Heart left ventricle (tissue), 16 donors: ENCODE data around the gene TTC24. TPM values are rescaled to one million over a fixed set of nuclear protein-coding genes. Genes with fewer than 3 reads are reported as not detected.

Experiments used
- ATAC-seq, 4 donors: fragments of 200-7000 bp; cut with Tn5 transposase; one replicate each; pipeline ENCODE4 v1.9.1; 2020 to 2022; ENCODE audit warnings: moderate library complexity in 4 of 4, mild to moderate bottlenecking in 3 of 4, moderate number of reproducible peaks in 1 of 4
- DNase-seq, 5 donors: peaks; one replicate each; pipeline ENCODE4 v3.0.0-alpha.2; 2020
- H3K27ac ChIP-seq, 12 donors: fragments of 200-600 bp; sonication (generic) in 4 of 12; one replicate each; pipeline versions ENCODE4 v1.5.0 to v1.8.0; 2016 to 2022; ENCODE audit warnings: mild to moderate bottlenecking in 2 of 12
- H3K27me3 ChIP-seq, 9 donors: fragments of 200-600 bp; sonication (generic) in 2 of 9; one replicate each; pipeline versions ENCODE4 v1.5.1 to v1.8.0; 2016 to 2022; ENCODE audit warnings: mild to moderate bottlenecking in 3 of 9
- H3K36me3 ChIP-seq, 9 donors: fragments of 200-600 bp; sonication (generic) in 2 of 9; one replicate each; pipeline versions ENCODE4 v1.5.0 to v1.8.0; 2018 to 2022; ENCODE audit warnings: mild to moderate bottlenecking in 2 of 9
- H3K4me1 ChIP-seq, 12 donors: fragments of 200-600 bp; sonication (generic) in 4 of 12; one replicate each; pipeline versions ENCODE4 v1.5.0 to v1.8.0; 2016 to 2022; ENCODE audit warnings: mild to moderate bottlenecking in 3 of 12
- H3K4me3 ChIP-seq, 12 donors: fragments of 200-600 bp; sonication (generic) in 4 of 12; one replicate each; pipeline versions ENCODE4 v1.5.0 to v1.8.0; 2017 to 2022; ENCODE audit warnings: mild to moderate bottlenecking in 9 of 12, moderate library complexity in 4 of 12
- H3K9me3 ChIP-seq, 12 donors: fragments of 200-600 bp; sonication (generic) in 4 of 12; one replicate each; pipeline versions ENCODE4 v1.5.0 to v1.8.0; 2016 to 2022; ENCODE audit warnings: mild to moderate bottlenecking in 1 of 12
- POLR2A ChIP-seq, 2 donors: fragments of 450-650 bp; IDR thresholded peaks; one replicate each; pipeline ENCODE4 v1.6.1; 2017; ENCODE audit warnings: antibody characterized with exemption in 2 of 2, mild to moderate bottlenecking in 2 of 2, moderate library complexity in 2 of 2
- WGBS, 4 donors: extraction: QIAGEN DNeasy Blood & Tissue Kit in 2 of 4; methylation state at CpG; one replicate each; pipeline versions ENCODE4 v1.1.5 to v1.1.7; 2013 to 2018; 5-methylcytosine and 5-hydroxymethylcytosine counted together
- intact Hi-C, 10 donors: fragments of 100-400 bp; cut with DNase I; formaldehyde crosslinking; loops; one replicate each; pipeline versions ENCODE4 v1.11.1 to v1.14.2; 2022
- polyA plus RNA-seq, 2 donors: library from polyadenylated mRNA; stranded (reverse); fragments of 200-250 nt; gene quantifications; one replicate each; pipeline ENCODE4 v1.2.3, GENCODE V29; 2013
- total RNA-seq, 9 donors: library from RNA; depleted of rRNA in 2 of 9; stranded (reverse); fragments of >200 nt in 2 of 9; fragmentation: NEBNext Ultra II Directional in 3 of 9; extraction: Animal tissue kit (Norgen Biotek cat#: 25700) in 3 of 9; gene quantifications; one replicate each; pipeline versions ENCODE4 v1.1.0 to v1.2.4, GENCODE V29; 2016 to 2023
- TF ChIP-seq, protein P1 (sequence below), 12 donors: fragments of 200-600 bp; sonication (generic) in 4 of 12; IDR thresholded peaks; one replicate each; pipeline versions ENCODE4 v1.5.0 to v1.8.0; 2018 to 2022; ENCODE audit warnings: antibody characterized with exemption in 12 of 12, mild to moderate bottlenecking in 5 of 12
- donor health status: ischemic (EF 13 %, LVEDD 7.1; RV severe dilation, severe dysfunction).
- donor health status: healthy with polysubstance abuse.
- donor health status: DM: no; HTN: yes; CAD: no.
- donor health status: DM: no; HTN: no; CAD: no.
- donor health status: ischemic (EF 25% LVEDD 6.9; RV normal size, moderate dysfunction).
- donor health status: ischemic (EF 25% LVEDD 5.7; RV mildly dilated, moderate dysfunction).
- donor health status: healthy.
- donor health status: DM: yes; HTN: yes; CAD: no.
- donor health status: ischemic (EF 35%, LVEDD 5.7; RV mildly dilated, moderate dysfunction).
- donor health status: nonischemic (EF 11% LVEDD 7.7; RV severe dilation, severe dysfunction).
- donor health status: DM: yes; HTN: yes; CAD: no.
- donor health status: PGD.
- donor health status: ischemic (EF 29% LVEDD 5.4; RV normal size, mild dysfunction).
- donor health status: nonischemic (EF 23%, LVEDD 6.1; RV moderate dilation, normal function).

The TTC24 gene
- total and polyA plus RNA-seq, 11 donors: 0.19 TPM; not detected in 10

DNA sequence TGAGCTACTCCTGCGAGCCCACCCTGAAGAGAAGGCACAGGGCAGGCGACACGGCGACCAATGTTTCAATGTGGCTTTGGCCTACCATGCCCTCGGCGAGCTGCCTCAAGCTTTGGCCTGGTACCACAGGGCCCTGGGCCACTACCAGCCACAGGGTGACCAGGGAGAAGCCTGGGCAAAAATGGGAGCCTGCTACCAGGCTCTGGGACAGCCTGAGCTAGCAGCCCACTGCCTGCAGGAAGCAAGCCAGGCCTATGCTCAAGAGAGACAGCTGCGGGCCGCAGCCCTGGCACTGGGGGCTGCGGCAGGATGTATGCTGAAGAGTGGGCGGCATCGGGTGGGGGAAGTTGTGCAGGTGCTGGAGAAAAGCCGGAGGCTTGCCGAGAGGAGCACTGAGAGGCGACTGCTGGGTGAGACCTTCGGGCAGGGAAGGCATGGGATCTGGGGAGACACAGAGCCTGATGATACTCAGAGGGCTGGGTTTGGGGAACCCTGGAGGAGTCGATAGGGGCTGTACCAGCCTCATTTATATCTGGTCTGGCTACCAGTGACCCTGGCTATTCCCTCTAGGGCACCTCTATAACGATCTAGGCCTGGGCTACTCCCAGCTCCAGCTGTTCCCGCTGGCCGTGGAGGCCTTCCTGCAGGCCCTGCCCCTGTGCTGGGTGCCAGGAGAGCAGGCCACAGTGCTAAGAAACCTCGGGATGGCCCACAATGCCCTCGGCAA is 2.3 kb downstream of the TTC24 start:
- H3K4me1 ChIP-seq: peaks cover 0 to 7% (median 0%) of the 10 kb centered on the region in 12 donors
- no peaks in the 10 kb centered on the region for H3K27me3 ChIP-seq
- 69 to 83% (median 80%) methylated on average over 18 to 21 of the region's 21 CpGs for WGBS, 4 donors
- ATAC-seq (no peak), DNase-seq (no peak)
- no peak overlapping the region for H3K27ac ChIP-seq
- peak overlapping the region in 1 of 12 donors; percentile 26 for H3K4me3 ChIP-seq
- no peaks in the 10 kb centered on the region for H3K9me3 ChIP-seq
- intact Hi-C loops: loop anchor here in 9 of 10 donors (2.0 to 5.0 kb wide), 5 partner anchors 70 to 75 kb away; no protein-coding TSS in a partner anchor
- TF ChIP-seq, protein P1, sequence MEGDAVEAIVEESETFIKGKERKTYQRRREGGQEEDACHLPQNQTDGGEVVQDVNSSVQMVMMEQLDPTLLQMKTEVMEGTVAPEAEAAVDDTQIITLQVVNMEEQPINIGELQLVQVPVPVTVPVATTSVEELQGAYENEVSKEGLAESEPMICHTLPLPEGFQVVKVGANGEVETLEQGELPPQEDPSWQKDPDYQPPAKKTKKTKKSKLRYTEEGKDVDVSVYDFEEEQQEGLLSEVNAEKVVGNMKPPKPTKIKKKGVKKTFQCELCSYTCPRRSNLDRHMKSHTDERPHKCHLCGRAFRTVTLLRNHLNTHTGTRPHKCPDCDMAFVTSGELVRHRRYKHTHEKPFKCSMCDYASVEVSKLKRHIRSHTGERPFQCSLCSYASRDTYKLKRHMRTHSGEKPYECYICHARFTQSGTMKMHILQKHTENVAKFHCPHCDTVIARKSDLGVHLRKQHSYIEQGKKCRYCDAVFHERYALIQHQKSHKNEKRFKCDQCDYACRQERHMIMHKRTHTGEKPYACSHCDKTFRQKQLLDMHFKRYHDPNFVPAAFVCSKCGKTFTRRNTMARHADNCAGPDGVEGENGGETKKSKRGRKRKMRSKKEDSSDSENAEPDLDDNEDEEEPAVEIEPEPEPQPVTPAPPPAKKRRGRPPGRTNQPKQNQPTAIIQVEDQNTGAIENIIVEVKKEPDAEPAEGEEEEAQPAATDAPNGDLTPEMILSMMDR (IDR thresholded peaks at IDR 0.05): no peak
- TF ChIP-seq POLR2A (IDR thresholded peaks at IDR 0.05): no peak
- no peaks in the 10 kb centered on the region for H3K36me3 ChIP-seq

DNA sequence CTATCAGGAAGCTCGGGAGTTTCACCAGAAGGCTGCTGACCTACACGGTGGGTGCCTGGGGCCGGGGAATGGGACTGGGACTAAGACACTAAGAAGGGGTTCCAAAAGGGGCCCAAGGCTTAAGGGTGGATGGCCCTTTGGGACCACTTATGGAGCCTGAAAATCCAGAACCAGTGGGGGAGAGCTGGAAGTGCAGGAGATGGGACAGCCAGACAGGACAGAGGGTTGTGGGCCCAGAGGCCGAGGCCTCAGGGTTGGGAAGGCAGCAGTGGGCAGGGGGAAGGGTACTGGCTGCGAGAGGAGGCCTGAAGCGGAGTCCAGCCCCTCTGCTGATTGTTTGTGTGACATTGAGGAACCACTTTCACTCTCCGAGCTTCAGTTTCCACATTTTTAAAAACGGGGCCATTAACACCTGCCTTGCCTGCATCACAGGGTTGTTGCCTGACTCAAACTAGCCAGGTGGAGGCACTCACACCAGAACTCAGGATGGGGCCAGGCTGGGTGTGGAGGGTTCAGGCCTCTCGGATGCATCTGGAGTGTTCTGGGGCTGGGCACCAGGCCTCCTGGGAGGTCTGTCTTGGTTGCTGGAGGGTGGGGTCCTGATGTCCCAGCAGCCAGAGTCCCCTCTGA is 3.0 kb downstream of the TTC24 start:
- ATAC-seq (no peak), DNase-seq (no peak)
- Histone ChIP-seq H3K27ac (no peak overlapping the region), H3K9me3 (no peaks in the 10 kb centered on the region), H3K36me3 (no peaks in the 10 kb centered on the region), H3K4me1 (peaks cover 0 to 7% (median 0%) of the 10 kb centered on the region in 12 donors), H3K27me3 (no peaks in the 10 kb centered on the region), H3K4me3 (peak overlapping the region in 1 of 12 donors; percentile 26)
- intact Hi-C loops: loop anchor here in 9 of 10 donors (2.0 to 5.0 kb wide), 5 partner anchors 70 to 75 kb away; no protein-coding TSS in a partner anchor
- WGBS, 4 donors: 77 to 82% (median 79%) methylated on average over 8 to 9 of the region's 9 CpGs
- TF ChIP-seq, protein P1 (IDR thresholded peaks at IDR 0.05): no peak
- no peak for TF ChIP-seq POLR2A (IDR thresholded peaks at IDR 0.05)

DNA sequence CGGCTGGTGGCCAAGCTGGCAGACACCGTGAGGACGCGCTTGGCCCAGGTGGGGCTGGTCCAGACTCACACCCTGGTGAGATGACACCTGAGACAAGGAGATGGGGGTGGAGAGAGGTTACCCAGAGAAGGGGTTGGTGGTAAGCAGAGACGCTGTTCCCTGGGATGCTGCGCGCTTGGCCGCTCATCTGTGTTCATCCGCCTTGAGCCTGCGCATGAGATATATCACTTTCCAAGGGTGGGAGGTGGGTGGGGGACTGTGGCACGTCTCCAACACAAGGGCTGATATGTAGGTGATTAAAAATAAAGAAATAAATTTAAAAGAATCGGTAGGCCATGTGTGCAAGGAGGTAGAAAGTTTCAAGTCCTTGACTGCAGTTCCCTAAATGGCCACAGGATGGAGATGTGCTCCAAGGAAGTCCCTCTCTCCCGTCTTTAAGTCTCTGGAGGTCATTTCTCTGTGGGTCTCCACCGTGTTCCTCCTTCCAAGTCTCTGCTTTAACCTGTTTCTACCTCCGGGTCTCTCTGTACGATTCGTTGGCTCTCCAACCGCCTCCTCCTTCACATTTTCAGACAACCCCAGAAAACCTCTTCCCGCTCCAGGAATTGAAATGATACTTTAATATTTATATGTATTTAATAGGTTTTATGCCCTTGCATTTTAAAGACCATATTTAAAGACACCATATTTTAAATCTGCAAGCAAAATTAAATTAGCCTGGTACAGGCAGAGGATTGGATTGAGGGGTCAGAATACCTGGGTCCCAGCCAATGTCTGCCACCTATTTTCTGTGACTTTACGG is 4.5 kb downstream of the TTC24 start:
- ATAC-seq: peak in 3 of 4 donors; percentile 27 to 55 (median 54)
- 54 to 58% (median 57%) methylated on average over 20 of the region's 20 CpGs for WGBS, 4 donors
- H3K36me3 ChIP-seq: no peaks in the 10 kb centered on the region
- H3K4me3 ChIP-seq: no peak overlapping the region
- H3K4me1 ChIP-seq: peaks cover 0 to 7% (median 0%) of the 10 kb centered on the region in 12 donors
- peak in 4 of 5 donors; percentile 63 to 70 (median 66) for DNase-seq
- H3K9me3 ChIP-seq: no peaks in the 10 kb centered on the region
- H3K27ac ChIP-seq: no peak overlapping the region
- no peaks in the 10 kb centered on the region for H3K27me3 ChIP-seq
- intact Hi-C loops: loop anchor here (1.0 to 5.0 kb wide), 7 partner anchors 23 to 77 kb away; no protein-coding TSS in a partner anchor
- no peak for TF ChIP-seq POLR2A (IDR thresholded peaks at IDR 0.05)
- TF ChIP-seq, protein P1 (IDR thresholded peaks at IDR 0.05): peak; percentile 86 to 98 (median 93)
